Measurements from ENCODE around the gene ZNF786.
"Not testable (repeated sequence)": the region's sequence is repeated elsewhere in the genome, so short reads cannot be mapped to it uniquely, and the experiment has no call there.

GRCh38 chr7:149038641-149039040 lies 51.9 kb downstream of the ZNF786 start:
- TF ChIP-seq EZH2 (IDR thresholded peaks at IDR 0.05; ENCODE audit: insufficient read depth, poor library complexity, severe bottlenecking); EZH2phosphoT487 (IDR thresholded peaks at IDR 0.05; ENCODE audit: insufficient read depth, low read depth): not testable (repeated sequence)
